Measurements from ENCODE around the gene DYRK1B.

Gene DYRK1B

GRCh38 chr19:39792999-39793546, 40.9 kb downstream of the DYRK1B start:
- TF ChIP-seq TAF1 (IDR thresholded peaks at IDR 0.05; ENCODE audit: borderline replicate concordance, insufficient read depth, low read length) (no peak), POLR2AphosphoS5 (IDR thresholded peaks at IDR 0.05; ENCODE audit: low read depth, low read length) (no peak), REST (IDR thresholded peaks at IDR 0.05; ENCODE audit: insufficient read depth in 1 of 2, low read depth in 2 of 2, low read length in 2 of 2) (no peak), SIN3A (IDR thresholded peaks at IDR 0.05; ENCODE audit: borderline replicate concordance, insufficient read depth, low read length) (no peak), FOXP2 (optimal IDR thresholded peaks at IDR 0.05; ENCODE audit: borderline replicate concordance, extremely low read depth, extremely low read length, insufficient read depth) (no peak)

GRCh38 chr19:39788244-39788643, 45.7 kb downstream of the DYRK1B start:
- TF ChIP-seq REST (IDR thresholded peaks at IDR 0.05; ENCODE audit: insufficient read depth in 1 of 2, low read depth in 2 of 2, low read length in 2 of 2) = no peak
- TF ChIP-seq TAF1 (IDR thresholded peaks at IDR 0.05; ENCODE audit: borderline replicate concordance, insufficient read depth, low read length) = no peak
- no peak for TF ChIP-seq SIN3A (IDR thresholded peaks at IDR 0.05; ENCODE audit: borderline replicate concordance, insufficient read depth, low read length)
- TF ChIP-seq FOXP2 (optimal IDR thresholded peaks at IDR 0.05; ENCODE audit: borderline replicate concordance, extremely low read depth, extremely low read length, insufficient read depth) = no peak
- TF ChIP-seq POLR2AphosphoS5 (IDR thresholded peaks at IDR 0.05; ENCODE audit: low read depth, low read length) = no peak

GRCh38 chr19:39780894-39781293, 53.1 kb downstream of the DYRK1B start:
- TF ChIP-seq REST (IDR thresholded peaks at IDR 0.05; ENCODE audit: insufficient read depth in 1 of 2, low read depth in 2 of 2, low read length in 2 of 2) (no peak), FOXP2 (optimal IDR thresholded peaks at IDR 0.05; ENCODE audit: borderline replicate concordance, extremely low read depth, extremely low read length, insufficient read depth) (no peak)

GRCh38 chr19:39778763-39779162, 55.2 kb downstream of the DYRK1B start, which contains the start of gene LEUTX:
TSS of gene LEUTX (plus strand) at chr19:39778854. CDS start at chr19:39778921, 67 bp downstream.
- no peak for TF ChIP-seq FOXP2 (optimal IDR thresholded peaks at IDR 0.05; ENCODE audit: borderline replicate concordance, extremely low read depth, extremely low read length, insufficient read depth)
